Astrocyte of the spinal cord (primary cell): Measurements from ENCODE around the gene PDE9A.

ENCODE experiments used
- DNase-seq: peaks from one replicate; pipeline ENCODE4 v3.0.0; 2011; ENCODE audit warnings: low read depth, low spot score
- H3K4me3 ChIP-seq: 2 replicates; pipeline ENCODE4 v1.5.1; 2011; ENCODE audit warnings: low read depth, mild to moderate bottlenecking, low read length, moderate library complexity
- CTCF ChIP-seq: IDR thresholded peaks from 2 replicates; pipeline ENCODE4 v1.5.1; 2012; ENCODE audit warnings: low read depth, mild to moderate bottlenecking, low read length, inconsistent platforms
- in situ Hi-C: cut with HindIII; loops from 2 replicates; pipeline ENCODE4 v1.10.0; 2017; ENCODE audit warnings: low sequenced_read_pairs

The PDE9A gene

DNA sequence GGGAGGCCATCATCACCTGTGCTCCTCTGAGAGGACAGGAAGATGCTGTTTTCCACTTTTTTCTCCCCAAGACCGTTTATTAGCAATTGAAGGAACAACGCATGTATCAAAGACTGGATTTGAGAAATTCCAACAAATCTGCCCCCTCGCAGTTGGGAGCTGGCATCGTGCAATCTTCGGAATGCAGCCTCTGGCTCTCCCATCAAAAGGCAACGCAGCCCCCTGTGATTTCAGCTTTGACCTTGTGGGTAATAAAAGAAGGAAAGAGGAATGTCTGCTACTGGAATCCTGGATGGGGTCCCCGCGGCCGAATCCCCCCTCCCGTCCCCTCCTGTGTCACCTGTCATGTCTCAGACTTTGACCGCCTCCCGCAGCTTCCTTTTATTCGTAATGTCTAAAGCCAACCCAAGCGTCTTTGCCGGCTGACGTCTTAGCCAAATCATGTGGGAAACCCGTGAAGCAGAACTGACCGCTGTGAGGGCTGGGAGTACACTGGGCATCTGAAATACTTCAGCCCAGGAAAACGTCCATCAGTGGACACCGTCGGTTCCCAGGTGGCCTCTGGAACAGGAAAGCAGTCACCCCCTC, 124.4 kb downstream of the PDE9A start:
- H3K4me3 ChIP-seq: no peak overlapping the region
- in situ Hi-C loops: no loop called here
- no peak for TF ChIP-seq CTCF
- peak; percentile 9 for DNase-seq

DNA sequence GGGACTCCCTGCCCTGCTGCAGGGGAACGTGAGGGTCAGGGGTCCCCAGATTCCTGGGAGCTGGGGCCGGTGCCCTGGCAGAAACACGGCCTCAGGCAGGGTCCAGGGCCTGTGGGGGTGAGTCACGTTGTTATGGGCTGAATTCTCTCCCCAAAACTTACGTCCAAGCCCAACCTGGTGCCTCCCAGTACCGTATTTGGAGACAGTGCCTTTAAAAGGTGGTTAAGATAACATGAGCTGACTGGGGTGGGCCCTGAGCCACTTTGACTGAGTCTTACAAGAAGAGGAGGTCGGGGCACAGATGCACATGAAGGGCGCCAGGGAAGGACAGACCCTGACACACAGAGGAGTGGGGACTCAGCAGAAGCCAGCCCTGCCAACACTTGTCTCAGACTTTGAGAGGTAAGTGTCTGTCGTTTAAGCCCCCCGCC, 126.0 kb downstream of the PDE9A start:
- in situ Hi-C loops: no loop called here
- DNase-seq: no peak
- TF ChIP-seq CTCF: no peak
- H3K4me3 ChIP-seq: no peak overlapping the region

DNA sequence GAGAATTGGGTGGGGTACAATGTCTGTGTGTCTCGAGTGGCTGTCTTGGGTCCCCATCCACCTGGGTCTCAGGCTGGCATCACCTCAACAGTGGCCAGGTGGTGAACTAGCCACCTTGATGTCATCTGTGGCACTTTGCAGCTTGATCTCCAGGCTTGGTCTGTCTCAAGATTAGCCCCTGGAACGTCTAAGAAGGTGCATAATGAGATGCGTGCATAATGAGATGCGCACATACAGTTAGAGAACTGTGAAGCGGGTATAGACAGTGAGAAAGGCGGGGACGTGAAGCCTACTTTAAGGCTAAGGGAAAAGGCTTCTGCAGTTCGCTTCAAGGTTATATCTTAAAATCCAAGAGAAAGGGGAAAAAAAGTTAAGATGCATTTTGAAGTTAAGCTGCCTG, 127.2 kb downstream of the PDE9A start:
- no peak for TF ChIP-seq CTCF
- H3K4me3 ChIP-seq: no peak overlapping the region
- DNase-seq: no peak
- in situ Hi-C loops: no loop called here

GRCh38 chr21:42781150-42781970, 127.9 kb downstream of the PDE9A start:
- TF ChIP-seq CTCF: no peak
- H3K4me3 ChIP-seq: no peak overlapping the region
- DNase-seq: no peak
- in situ Hi-C loops: no loop called here

DNA sequence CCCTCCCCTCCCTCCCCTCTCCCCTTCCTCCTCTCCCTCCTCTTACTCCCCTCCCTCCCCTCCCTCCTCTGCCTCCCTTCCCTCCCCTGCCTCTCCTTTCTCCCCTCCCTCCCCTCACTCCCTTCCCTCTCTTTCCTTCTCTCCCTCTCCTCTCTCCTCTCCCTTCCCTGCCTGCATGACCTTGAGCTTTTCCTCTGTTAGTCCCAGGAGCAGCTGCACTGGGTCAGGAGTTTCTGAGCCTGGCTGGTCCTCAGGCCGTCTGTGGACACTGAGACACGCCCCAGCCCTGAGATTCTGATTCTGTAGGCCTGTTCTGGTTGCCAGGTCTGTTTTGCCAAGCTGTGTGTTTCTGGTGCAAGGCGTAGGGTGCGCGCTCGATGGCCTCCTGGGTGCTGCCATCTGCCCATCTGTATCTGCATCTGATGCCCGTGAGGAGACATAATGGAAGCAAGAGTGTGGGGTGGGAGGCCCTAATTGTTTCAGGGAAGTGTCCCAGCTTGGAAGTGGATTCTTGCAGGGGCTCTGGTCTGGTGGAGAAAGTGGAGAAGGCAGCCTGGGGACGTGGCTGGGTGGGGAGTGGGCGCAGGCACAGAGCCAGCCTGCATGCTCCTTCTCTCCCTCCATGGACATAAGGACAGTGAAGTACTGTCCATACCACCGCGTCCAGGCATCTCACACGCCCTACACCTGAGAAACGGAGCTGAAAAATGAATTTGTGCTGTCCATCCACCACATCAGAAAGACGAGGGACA, 128.7 kb downstream of the PDE9A start:
- TF ChIP-seq CTCF: no peak
- in situ Hi-C loops: no loop called here
- no peak overlapping the region for H3K4me3 ChIP-seq
- no peak for DNase-seq

DNA sequence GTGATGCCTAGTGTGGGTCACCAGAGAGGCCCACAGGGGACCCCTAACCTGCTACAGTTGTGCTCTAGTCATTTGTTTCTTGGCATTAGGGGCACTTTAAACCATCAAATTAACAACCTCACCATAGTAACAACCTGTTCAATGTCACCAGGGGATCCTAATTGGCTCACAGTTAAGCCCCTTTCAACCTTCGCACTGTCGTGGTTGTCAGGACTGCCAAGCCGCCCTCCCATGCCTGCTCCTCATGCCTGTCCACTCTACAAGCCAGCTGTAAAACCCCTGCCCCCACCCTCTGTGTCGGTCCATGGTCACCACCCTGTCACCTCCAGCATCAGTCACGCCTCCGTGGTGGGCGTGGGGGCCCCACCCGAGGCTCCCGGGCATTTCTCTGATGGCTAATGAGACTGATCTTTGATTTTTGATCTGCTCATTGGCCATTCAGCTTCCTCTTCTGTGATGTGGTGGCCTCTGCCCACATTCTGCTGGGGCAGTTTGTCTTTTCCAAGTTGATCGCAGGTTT, 129.4 kb downstream of the PDE9A start:
- in situ Hi-C loops: no loop called here
- DNase-seq: no peak
- no peak for TF ChIP-seq CTCF
- no peak overlapping the region for H3K4me3 ChIP-seq
